Measurements from ENCODE around the gene MARCO.

DNA sequence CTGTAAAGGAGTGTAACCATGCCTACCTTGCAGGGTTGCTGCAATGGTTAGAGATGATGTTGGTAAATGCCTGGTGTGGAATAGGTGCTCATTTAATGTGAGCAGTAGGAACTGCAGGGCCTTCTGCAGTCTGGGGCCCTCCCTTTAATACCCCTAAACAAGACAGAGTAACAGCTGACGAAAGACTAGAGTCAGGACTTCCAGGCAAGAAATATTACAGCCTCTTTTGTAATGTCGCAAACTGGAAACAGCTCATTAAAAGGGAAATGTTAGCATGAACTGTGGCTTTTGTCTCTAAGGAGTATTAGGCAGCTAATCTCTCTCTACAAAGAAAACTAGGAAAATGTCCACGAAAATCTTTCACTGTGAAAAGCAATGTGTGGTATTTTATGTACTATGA, 26.0 kb downstream of the MARCO start:
- TF ChIP-seq RAD21 (IDR thresholded peaks at IDR 0.05; ENCODE audit: insufficient read depth, low read depth, low read length) (no peak), JUND (IDR thresholded peaks at IDR 0.05; ENCODE audit: low read depth, low read length) (no peak)
